Inferior parietal cortex (tissue), 1 donor: ENCODE measurements around the gene DISC1.

Source experiments
- DNase-seq: peaks from one replicate; pipeline ENCODE4 v3.0.0-alpha.2; 2016; ENCODE audit errors: extremely low spot score

The DISC1 gene

DNA sequence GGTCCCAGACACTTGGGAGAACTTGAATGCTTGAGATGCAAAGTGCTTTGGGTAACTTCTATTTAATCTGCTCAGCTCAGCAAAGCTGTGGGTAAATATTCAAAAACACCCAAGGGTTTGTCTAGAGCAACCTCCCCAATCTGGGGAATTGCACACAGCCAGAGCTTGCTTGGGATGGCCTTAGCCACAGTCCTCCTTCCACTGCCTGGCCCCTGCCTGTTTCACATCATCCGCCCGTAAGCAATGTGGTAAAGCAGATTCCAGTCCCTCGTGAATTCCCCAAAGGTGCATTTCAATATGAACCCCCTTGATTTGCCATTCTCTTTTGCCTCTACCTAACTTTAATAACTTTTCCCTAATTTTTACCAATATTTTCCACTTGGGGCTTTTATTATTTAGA lies 418.1 kb downstream of the DISC1 start:
- DNase-seq: no peak

DNA sequence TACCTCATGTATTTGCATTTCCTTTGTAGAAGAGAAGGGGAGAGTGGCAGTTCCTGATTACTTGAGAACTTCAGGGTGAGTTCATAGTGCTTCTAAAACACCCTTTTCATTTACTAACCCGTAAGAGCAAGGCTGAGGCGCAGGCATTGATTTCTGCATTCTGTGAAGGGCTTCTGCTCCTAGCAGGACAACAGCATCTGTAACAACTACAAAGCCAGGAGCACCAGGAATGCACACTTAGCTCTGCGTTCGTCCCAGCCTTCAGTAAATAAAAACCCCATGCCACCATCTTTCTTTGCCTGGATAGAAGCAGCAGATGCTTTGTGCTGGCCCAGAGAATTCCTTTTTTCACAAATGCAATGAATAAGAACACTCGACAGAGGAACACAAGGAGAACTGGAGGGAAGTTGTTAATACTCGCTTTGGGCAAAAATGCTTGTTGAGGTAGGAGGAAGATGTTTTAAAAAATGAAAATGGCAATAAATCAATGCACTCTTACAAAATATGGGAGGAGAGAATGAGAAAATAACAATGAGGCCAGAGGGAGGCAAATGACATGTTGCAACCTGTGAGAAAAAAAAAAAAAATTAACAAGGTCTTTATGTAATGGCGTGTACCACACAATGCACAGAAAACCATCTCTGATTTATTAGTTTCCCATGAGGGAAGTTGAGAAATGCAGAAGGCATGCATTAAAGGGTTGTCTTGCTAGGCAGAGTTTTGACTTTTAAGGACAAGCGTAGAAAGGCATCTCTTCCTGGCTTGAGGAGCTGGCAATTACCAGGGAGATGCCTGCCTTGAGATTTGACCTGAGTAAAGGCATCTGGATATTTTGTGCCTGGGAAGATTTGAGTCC lies 418.8 kb downstream of the DISC1 start:
- DNase-seq: no peak

DNA sequence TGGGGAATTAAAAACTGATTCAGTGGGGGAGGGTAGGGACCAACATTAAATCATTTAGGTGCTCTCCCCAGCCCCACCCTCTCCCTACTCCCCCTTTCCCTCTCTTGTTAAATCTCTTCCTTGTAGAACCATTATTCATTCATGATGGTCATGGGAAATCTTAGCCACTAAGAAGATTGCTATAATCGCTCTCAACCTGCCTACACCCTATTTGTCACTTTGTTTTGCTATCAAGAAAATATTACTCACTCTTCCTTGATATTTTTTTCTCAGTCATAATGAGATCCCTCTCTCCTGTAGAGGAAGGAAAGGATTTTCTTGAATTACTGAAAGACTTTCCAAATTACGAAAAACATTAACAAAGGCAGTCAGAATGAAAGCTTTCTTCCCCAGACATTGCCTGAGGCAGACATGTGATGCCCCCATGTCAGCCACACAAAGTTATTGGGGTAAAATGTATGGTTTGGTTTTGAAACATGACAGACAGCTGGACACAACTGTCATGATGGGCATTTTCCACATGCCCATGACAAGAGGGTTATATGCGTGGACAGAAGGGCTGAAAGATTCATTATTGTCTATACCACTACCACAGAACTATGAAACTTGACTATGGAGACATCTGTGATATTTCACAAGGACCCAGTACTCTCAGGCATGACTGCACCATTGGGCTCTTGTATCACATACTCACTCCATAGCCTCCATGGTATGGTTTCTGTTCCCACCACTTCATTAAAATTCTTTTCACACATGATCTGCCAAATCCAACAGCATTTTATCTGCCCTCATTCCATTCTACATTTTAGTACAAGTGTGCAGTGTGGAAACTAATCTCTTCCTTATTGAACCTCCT lies 420.1 kb downstream of the DISC1 start:
- no peak for DNase-seq

DNA sequence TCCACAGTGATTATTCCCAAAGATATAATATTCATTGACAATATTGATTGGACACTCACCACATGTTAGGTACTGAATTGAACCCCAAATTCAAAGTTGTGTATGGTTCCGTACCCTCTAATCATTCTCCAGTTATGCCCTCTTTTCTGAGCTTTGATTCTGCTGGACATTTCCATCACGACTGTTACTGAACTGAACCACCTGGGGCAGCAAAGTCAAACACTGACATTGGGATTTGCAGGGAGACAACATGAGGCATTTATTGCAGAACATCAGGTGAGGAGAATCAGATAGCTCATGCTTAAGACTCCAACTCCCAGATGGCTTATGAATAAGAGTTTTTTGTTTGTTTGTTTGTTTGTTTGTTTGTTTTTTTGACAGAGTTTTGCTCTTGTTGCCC lies 420.9 kb downstream of the DISC1 start:
- DNase-seq: no peak

DNA sequence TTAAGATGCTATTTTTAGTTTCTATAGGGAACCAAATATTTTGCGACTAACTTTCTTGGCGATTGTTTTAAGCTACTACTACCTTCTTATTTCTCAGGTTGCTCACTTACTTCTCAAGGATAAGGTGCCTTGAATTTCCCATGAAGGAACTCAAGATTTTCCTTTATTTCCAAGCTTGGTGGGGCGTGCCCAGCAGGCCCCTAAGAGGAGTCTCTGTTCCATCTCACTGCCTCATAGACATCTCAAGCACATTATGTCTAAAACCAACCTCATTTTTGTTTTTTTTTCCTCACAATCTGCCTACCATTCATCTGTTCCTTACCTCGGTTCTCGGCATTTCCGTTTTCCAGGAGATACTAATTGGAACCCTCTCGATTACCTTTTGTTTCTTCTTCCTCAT lies 421.9 kb downstream of the DISC1 start:
- no peak for DNase-seq

DNA sequence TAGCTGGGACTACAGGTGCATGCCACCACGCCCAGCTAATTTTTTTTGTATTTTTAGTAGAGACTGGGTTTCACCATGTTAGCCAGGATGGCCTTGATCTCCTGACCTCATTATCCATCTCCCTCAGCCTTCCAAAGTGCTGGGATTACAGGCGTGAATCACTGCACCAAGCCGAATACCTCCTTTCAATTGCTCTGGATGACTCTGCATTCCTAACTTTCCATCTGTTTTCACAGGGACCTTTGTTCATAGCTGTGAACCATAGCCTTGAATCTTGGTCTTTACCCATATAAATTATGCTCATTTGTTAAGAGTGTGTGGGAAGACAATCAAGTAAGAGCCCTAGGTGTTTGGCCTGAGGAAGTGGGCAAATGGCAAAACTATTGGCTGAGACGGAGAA lies 422.7 kb downstream of the DISC1 start:
- no peak for DNase-seq

DNA sequence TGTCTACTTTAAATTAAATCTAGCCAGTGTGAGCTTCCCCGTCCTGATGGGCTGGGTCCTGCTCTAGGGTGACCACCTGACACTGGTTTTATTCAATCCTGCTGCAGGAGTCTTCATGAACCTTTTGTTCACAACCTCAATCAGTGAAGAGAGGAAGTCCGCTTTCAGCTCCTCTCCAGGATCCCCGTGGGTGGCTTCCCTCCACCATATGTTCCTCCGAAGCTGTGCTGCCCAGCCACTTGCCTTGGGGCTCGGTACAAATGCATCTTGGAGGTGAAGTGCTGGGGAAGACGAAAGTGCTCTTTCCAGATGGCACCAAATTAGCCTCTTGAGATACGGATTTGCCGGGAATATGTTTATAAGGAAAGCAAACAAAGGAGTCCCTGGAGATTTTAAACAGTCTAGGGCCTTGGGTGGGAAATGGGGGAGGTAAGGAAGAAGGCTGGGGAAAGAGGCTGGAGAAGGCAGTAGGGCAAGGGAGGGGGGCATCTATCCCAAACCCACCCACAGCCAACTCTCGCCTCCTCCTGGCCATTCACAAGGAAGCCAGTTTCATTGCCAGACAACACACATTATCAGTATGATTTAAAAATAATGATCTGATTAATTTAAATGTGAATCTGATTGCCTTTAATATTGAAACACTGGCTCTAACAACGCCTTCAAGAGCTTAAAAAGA lies 430.8 kb downstream of the DISC1 start:
- DNase-seq: no peak

DNA sequence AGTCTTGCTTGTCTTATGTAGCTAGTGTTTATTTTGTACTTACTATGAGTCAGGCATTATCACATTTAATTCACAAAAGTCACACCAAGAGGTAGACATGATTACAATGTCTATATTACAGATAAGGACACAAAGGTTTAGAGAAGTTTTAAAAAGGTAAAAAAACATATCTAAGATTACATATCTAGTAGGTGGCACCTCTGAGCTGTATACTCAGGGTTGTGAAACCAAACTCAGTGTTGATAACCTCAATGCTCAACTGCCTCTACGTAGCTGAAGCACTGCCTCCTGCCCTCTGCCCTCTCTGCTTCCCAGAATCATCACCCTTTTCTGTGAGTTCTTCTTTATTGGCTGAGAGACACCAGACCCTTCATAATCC lies 431.3 kb downstream of the DISC1 start:
- DNase-seq: no peak

DNA sequence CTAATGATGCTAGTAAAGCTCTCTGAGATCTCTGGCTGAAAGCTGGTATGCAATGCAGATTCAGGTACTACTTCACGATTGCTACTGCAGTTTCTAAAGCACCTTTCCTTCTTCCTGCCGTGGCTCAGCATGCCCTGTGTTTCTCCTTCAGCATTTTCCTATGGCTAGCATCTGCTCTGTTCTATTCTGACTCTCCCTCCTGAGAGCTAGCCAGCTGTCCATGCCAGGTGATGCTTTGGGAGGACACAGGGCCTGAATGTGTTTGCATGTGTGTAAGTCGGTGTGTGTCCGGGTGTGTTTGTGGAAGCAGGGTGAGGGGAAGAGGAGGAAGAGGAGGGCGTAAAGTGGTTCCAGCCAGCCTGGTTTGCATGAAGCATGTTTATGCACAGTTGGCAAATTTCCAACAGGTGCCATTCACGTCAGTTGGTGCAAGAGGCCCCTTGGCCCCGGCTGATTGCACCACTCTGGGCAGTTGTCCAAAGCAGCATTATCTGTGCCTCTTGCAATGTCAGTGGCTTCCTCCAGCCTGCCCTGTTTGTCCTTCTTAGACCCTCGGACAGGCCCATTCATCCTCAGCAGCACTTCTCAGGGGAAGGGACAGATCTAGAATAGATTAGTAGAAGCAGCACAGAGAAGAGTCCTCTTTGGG lies 433.3 kb downstream of the DISC1 start:
- DNase-seq: no peak

DNA sequence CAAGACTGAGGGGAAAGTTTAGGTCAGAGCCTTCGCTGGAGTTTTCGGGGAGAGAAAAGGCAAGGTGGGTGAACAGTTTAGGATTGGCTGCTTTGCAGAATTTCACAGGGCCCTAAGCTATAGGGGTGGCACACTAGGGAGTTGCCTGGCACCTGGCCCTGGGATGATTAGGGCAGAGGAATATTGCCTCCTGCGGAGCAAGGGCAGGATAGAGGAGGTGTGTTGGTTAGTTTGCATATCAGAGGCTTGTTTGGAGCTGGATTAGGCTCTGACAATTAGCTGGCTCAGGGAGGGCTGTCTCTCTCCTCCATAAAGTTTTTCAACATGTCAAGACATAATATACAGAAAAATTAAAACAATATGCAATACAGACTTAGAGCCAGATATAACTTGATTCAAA lies 436.4 kb downstream of the DISC1 start:
- DNase-seq: no peak

DNA sequence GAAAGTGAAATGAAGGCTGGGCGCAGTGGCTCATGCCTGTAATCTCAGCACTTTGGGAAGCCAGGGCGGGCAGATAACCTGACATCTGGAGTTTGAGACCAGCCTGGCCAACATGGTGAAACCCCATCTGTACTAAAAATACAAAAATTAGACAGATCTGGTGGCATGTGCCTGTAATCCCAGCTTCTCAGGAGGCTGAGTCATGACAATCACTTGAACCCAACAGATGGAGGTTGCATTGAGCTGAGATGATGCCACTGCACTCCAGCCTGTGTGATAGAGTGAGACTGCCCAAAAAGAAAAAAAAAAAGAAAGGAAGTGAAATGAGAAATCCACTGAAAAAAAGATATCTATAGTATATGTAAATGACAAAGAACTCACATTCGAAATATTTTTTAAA lies 439.9 kb downstream of the DISC1 start:
- DNase-seq: no peak

DNA sequence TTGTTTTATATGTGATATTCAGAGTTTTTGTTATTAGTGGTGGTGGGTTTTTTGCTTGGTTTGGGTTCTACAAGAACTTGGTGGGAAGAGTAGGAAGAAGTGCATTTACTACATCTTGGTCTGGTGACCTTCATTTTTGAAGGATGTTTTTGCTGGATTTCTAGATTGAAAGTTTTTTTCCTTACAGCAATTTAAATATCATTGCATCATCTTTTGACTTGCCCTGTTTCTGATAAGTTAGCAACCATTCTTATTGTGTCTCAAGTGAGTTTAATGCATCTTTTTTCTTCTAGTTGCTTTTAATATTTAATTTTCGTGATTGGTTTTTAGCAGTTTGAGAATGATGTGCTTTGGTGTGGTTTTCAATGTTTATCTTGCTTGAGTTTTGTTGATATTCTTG lies 447.7 kb downstream of the DISC1 start:
- DNase-seq: no peak

DNA sequence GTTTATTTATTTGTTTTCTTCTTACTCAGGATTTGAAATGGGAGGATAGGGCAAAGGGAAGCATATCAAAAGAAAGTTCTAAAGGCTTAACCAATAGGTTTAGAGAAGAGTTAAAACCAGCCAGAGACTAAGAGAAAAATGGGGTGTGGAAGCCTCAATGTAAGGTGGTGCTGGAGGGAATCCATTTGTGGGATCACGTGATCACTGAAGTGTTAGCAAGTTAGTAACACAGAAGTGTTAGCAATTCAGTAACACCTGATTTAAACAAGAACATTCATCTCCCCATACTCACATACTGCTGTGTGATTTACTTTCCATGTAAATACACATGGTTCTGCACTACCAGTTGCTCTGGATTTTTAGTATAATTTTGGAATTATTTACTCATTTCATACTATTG lies 451.2 kb downstream of the DISC1 start:
- no peak for DNase-seq

DNA sequence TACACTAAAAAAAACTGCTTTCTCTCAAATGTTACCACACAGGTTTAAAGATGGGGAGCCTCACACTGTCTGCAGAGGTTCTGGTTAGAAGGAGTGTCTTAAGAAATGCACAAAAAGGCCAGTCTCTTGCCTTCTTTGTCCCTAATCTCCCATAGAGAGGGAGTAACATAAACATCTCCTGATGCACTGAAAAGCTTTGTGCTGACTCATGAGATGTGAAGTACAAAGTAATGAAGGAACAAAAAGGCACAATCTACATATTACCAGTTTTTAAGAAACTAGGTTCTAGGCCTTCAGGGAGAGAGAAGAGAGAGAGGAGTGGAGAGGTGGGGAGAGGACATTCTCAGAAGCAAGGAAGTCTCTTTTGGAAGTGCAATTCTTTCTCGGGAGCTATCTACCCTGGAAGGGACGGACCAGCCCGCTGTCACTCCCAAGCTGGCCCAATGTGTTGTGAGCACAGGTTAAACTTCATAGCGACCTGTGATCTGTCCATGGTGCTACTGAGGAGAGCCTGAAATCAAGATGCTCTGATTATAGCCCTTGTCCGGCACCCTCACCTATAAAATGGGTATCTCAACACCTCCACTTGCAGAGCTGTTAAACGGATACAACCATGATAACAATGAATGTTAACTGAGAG lies 458.1 kb downstream of the DISC1 start:
- no peak for DNase-seq

DNA sequence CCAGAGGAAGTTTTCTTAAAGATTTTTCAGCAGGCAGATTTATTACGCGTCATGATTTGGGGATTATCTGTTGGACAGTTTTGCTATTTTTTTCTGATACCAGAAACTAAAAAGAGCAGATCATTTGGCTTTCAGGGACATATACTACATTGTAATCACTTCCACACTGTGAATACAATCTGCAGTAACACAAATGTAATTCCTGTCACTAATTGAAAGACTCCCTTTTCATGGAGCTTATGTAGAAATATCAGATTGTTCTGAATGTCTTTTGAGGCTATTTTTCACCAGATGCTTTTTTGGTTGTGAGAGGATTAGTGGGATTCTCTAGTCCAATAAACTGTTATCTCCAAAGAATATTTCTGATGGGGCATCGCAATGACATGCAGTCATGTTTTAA lies 464.2 kb downstream of the DISC1 start:
- no peak for DNase-seq
